NCI-H446 (cell line): ENCODE measurements around the gene DLGAP1.
"Not testable (repeated sequence)": the region's sequence is repeated elsewhere in the genome, so short reads cannot be mapped to it uniquely, and the experiment has no call there.

Experiments
- DNase-seq, 2 experiments: peaks; one replicate each; lab custom pipeline; 2025; lab: John Stamatoyannopoulos, UW

The DLGAP1 gene

GRCh38 chr18:3655254-3656050 lies 799.7 kb downstream of the DLGAP1 start:
- no peak for DNase-seq

DNA sequence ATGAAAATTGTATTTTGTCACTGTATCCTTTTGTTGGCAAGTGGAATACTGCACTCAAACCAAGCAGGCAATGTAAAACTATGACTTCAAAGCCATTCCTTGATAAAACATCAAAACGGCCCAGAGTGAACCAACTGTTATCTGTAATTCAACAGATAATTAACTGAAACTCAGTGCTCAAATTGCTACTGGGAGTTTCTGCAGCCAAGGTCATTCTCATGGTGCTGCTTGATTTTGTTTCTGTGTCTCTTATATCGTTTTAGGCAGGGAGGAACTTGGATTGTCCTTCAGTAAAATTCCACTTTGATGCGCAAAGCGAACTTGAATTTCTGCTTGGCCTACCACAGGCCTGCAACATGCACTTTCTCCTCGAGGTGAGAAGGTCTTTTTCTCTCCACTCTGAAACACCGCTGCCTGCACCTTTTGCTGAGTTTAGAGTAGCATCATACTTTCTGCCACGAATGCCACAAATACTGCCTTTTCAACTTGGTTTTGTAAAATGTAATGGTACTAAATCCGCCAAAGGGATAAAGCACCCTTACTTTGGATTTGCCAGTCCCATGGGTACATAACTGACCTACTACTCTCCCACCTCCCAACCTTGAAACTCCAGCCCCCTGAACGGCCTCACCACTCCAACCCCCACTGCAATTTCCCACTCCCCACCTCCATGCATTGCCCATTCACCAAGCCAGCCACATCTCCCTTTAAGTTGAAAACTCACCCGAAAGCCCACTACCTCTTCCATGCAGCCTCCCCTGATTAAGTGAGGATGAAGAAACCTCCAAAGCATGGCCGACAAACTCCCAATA lies 800.5 kb downstream of the DLGAP1 start:
- DNase-seq, result no peak

DNA sequence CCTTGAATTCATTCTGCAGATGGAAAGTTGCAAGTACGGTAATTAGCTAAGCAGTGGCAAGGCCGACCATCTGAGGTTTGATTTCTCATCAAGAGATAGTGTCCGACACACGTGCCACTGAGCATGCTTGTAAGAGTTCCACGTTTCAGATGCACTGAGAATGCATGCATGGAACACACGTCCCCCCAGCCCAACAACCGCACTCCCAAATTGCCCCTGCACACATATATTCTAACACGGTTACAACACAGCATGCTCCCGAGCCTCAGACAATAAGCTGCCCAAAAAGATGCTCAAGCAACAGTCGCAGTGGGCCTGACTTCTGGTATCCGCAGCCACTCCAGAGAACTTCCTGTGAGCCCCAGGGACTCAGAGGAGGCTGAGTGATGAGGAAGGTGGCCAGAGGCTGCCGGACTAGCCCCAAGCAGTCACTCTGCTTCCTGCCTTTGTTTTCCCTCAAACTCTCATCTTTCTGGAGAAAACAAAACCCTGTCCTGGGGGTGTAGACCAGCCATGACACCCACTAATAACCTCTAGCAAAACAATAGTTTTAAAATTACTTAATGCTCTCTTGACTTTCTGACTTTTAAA lies 801.2 kb downstream of the DLGAP1 start:
- no peak for DNase-seq

DNA sequence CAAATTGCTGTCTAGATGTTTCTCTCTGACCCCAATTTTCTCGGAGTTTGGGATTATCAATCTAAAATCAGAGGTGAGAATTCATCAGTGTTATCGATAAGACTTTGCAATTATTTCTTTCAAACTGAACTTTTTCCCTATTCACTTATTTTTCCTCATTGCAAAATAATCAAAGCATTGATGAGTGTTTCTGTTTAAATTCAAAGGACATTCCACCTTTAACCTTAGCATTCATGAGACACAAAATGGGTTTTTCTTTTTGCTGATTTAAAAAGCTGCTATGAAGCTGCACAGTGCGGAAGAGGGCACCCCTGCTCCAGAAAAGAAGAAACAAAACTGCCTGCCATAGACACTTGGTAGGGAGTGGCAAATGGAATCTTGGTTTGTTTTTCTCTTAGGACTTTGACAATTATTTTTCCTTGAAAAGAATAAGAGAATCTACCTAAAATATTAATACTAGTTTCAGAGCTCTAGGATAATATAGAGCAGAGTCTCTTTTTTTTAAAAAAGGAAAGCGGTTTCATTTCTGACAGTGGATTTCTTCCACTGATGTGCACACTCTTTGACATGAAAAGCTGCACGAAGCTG lies 801.8 kb downstream of the DLGAP1 start:
- DNase-seq, result no peak

DNA sequence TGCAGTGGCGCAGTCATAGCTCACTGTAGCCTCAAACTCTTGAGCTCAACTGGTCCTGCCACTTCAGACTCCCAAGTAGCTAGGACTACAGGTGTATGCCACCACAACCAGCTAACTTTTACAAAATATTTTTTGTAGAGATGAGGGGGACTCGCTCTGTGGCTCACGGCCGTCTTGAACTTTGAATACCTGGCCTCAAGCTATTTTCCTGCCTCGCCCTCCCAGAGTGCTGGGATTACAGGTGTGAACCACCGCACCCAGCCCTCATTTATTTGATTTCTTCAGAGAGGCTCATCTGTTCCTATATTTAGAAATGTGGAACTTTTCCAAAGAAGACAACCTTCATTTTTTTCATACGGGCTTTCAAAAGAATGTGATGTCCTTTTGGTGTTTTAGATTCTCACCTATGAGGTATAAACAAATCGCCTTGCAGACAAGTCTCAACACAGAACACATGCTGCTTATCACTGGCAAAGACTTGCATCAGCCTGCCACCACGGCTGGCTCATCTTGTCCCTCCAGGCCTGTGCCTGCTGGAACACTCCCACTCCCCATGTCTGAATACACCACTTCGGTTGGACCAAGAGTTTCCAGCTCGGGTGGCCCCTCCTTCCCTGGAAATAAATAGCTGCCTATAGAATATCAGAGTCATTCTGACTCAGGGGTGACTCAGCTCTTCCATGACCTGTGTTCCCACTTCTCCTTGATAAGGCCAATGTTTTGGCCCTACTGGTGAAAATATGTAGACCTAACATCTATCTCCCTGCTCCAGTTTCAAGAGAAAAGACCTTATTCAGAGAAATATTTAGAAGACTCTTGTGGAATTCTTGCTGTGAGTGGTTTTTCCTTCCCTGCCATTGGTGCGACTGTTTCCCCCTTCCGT lies 802.5 kb downstream of the DLGAP1 start:
- DNase-seq, result no peak

- no peak for DNase-seq
Measured at GRCh38 chr18:3651266-3651665, 803.8 kb downstream of the DLGAP1 start.

DNA sequence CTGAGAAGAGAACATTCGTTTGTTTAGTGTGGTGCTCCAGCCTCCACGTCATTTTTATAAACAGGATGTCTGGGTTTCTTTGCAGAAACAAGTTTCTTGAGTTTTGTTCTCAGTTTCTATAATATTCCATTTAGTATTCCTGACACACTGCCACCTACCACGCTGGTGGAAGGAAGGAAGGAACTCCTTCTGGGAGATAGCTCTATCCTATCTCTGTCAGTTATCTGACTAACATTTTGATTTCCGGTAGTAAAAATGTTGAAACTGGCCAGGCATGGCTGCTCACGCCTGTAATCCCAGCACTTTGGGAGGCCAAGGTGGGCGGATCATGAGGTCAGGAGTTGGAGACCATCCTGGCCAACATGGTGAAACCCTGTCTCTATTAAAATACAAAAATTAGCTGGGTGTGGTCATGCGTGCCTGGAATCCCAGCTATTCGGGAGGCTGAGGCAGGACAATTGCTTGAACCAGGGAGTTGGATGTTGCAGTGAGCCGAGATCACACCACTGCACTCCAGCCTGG lies 804.5 kb downstream of the DLGAP1 start:
- DNase-seq, result not testable (repeated sequence)

- DNase-seq, result no peak
Measured at GRCh38 chr18:3649633-3650426, 805.3 kb downstream of the DLGAP1 start.

GRCh38 chr18:3649135-3649632 lies 805.9 kb downstream of the DLGAP1 start:
- DNase-seq, result no peak

- no peak for DNase-seq
Measured at GRCh38 chr18:3648641-3649040, 806.5 kb downstream of the DLGAP1 start.

DNA sequence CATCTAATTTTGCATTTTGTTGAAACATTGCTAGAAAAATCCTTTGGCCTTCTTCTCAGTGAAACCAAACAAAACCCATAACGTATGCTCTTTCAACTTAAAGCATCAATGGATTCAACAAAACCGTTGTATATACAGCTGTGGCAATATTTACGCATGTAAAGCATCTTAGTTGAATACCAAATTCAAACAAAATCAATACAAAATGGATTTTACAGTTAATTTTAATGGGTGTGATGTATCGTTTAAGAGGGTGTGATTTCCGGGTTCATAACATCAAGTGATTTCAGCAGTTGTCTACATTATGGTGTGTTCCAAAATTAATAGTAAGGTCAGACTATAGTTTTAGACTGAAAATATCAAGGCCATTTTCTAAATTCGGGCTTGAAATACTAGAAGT lies 806.9 kb downstream of the DLGAP1 start:
- no peak for DNase-seq

DNA sequence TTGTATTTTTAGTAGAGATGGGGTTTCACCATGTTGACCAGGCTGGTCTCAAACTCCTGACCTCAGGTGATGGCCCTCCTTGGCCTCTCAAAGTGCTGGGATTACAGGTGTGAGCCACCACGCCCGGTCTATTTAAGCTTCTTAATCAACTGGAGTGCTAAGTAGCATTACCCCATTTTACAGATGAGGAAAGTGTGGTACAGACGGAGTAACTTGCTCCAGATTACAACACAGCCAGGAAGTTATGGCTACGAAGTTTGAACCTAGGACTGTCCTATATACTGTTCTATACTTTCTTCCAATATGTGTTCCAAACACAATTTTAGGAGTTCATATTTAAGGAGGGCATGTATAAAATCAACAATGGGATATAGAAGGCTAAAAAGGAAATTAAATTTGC lies 807.5 kb downstream of the DLGAP1 start:
- DNase-seq, result no peak

DNA sequence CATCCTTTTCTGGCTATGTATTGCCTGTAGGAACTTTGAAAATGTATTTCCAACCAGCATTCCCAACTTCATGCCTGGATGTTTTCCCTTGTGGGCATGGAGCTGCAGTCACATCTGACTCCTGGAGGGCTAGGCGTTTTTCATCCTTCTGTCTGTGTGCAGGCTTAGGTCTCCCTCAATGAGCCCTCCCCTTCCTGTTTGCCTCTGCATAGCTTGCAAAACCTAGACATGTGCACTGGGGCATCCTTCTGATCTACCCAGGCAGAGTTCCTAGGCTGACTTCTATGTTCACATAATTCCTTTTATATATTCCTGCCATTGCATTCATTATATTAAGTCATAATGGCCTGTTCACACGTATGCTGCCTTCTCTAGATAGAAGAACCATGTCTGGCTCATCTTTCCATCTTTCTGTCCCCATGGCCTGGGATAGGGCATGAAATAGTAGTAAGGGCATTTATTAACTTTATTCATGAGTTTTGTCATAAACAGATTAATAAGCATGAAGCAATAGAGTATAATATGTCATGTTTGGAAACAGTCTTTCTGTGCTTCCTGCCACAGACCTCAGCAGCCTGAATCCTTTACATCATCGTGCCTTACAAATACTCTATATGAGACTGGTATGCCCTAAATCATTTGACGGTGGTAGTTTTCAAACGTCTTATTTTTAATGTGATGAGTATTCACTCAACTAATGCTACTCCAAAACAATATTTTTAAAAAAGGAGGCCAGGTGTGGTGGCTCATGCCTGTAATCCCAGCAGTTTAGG lies 809.5 kb downstream of the DLGAP1 start:
- DNase-seq, result no peak

- no peak for DNase-seq
Measured at GRCh38 chr18:3634250-3634939, 820.7 kb downstream of the DLGAP1 start.

GRCh38 chr18:3631887-3632286 lies 823.2 kb downstream of the DLGAP1 start:
- no peak for DNase-seq

DNA sequence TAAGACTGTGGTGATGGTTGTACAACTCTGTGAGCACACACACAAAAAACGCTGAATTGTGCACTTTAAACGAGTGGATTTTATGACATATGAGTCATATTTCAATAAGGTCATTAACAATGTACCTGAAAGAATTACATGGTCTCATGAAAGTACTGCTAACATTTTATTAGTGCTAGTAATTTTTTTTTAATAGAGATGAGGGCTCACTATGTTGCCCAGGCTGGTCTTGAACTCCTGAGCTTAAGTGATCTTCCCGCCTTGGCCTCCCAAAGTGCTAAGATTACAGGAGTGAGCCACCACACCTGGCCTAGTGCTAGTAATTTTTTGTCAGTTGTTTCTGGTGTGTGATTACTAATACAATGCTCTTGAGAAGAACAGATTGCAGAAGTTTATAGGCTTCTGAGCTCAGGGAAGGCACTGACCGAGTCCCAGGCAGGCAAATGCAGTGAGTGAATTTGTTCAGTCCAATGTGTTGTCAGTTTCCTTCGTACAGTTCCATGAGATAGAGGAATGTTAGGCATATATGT lies 828.1 kb downstream of the DLGAP1 start:
- DNase-seq, result no peak

GRCh38 chr18:3625742-3626091 lies 829.4 kb downstream of the DLGAP1 start:
- no peak for DNase-seq

- DNase-seq, result no peak
Measured at GRCh38 chr18:3624935-3625741, 830.0 kb downstream of the DLGAP1 start.
